ENCODE results near the gene EBP.

The EBP gene

GRCh38 chrX:48521353-48522243 is at the start of gene EBP:
Gene EBP, plus strand, starts transcription at chrX:48521808. Its CDS starts 1,964 bp downstream, at chrX:48523772.
- DNase-seq (ENCODE audit: low read depth in 2 of 2), result peak; percentile 87 to 90

DNA sequence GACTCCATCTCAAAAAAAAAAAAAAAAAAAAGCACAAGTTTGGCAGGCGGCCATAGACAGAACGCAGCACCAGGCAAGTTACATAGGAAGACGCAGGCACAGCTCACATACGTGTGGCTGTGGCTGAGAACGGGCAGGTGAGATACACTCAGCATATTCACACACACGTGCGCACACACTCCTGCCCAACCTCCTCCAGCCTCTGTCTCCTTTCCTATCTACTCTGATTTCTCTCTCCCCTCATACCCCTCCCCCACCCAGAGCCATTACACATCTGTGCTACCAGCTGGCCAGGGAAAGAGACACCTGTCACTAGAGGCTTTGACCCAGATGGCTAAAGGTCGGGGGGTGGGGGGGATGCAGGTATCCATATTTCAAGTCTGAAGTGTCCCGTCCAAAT is 49.4 kb upstream of the EBP start:
- no peak for DNase-seq (ENCODE audit: low read depth in 2 of 2)

GRCh38 chrX:48472851-48473703 is 48.5 kb upstream of the EBP start:
- no peak for DNase-seq (ENCODE audit: low read depth in 2 of 2)

DNA sequence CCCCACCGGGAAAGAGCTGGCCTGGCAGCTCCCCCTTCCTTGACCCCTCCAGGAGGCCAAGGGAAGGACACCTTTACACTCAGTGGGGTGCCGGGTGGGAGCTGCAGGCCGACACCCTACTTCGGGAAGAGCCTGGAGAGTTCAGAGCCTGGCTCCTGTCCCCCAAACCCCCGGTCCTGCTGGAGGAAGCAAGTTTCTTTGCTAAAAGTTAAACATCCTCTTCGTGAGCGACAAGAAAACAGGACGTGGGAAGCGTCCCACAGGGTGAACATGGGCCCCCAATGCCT is 48.0 kb upstream of the EBP start:
- no peak for DNase-seq (ENCODE audit: low read depth in 2 of 2)

- no peak for DNase-seq (ENCODE audit: low read depth in 2 of 2)
Observed at GRCh38 chrX:48474127-48474526, 47.5 kb upstream of the EBP start.

- DNase-seq (ENCODE audit: low read depth in 2 of 2), result no peak
Observed at GRCh38 chrX:48474581-48474980, 47.0 kb upstream of the EBP start.

DNA sequence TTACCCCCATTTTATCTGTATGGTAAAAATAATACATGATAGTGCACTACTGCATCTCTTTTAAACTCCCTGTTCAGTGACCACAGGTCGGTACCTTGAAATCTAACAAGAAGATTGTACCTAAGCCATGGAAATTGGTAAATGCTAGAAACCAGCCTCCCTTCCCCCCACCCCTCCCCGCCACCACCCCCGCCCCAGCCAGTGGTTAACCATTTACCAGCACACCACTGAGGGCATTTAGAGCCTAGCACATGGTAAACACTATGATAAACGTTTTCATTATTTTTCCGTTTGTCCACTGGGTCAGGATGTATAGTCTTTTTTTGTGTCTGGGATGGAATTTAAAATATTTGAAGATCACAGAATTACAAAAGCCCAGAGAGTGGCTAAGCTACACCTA is 46.3 kb upstream of the EBP start:
- no peak for DNase-seq (ENCODE audit: low read depth in 2 of 2)

DNA sequence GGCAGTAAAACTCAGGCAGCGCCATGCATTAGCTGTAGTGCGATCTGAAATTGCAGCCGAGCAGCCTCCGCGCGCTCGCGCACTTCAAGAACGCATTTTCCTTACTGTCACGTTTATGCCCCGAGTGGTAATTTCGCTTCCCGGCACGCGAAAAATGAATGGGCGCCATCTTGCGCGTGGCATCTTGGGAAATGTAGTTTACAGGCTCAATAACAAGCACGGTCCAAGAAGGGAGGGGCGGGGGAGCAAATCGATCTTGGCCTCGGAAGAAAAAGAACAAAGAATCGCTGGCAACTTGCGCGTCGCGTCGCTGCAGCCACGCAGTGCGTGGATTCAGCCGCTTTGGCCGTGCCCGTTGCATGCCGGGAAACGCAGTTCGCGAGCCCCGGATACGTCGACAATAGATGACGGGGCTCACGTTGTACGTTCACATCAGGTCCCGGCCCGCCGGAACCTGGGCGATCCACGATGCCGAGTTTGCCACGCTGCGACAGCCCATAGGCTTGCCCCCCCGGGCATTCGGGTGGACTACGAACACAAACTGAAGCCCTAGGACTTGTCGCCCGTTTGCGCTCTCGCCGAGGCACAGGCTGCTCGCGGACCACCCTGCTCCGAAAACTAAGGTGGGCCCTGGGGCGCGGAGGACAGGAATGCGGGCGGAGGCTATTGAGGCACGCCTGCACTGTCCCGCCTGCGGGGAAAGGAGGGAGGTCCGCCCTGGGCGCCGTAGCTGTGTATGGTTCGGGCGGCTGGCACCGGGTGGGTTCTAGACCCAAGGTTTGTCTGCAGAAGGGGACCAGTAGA is 45.6 kb upstream of the EBP start, which contains the start of gene FTSJ1:
Gene FTSJ1 (plus strand): TSS at position 426 of the 804 bp plus-strand sequence. CDS start 1,849 bp downstream, outside the sequence.
- peak; percentile 65 to 69 for DNase-seq (ENCODE audit: low read depth in 2 of 2)

DNA sequence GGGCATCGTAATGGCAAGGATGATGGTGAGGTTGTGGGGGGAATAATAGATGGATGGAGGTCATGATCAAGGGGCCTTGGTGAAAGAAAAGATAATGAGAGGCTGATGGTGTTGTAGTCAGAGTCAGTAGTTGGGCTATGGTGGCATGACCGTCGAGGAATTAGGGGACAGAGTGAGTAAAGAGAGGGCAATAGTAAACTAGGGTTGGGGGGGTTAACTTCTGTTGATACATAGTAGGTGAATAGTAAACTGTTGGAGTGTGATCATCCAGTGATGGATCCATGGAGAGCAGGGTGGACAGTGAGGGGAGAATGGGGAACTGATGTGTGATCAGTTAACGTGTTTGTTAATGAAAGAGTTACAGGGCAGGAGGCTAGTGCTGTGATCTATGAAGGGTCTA is 44.7 kb upstream of the EBP start:
- DNase-seq (ENCODE audit: low read depth in 2 of 2), result no peak

- no peak for DNase-seq (ENCODE audit: low read depth in 2 of 2)
Observed at GRCh38 chrX:48477960-48478755, 43.5 kb upstream of the EBP start.

GRCh38 chrX:48478806-48479205 is 42.8 kb upstream of the EBP start:
- DNase-seq (ENCODE audit: low read depth in 2 of 2), result no peak

DNA sequence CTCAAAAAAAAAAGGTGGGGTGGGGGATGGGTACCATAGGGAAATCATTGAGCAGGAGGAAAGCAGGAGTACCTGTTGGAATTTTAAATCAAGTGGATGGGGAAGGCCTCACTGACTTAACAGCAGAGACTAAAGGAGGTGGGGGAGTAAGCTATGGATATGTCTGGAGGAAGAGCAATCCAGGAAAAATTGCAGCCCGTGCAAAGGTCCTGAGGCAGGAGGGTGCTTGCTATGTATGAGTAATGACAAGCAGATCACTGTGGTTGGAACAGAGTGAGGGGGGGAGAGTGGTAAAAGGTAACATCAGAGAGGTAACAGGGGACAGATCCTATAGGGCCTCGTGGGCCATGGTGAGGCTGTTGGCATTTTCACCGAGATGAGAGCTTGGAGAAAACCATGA is 41.5 kb upstream of the EBP start:
- DNase-seq (ENCODE audit: low read depth in 2 of 2), result no peak

DNA sequence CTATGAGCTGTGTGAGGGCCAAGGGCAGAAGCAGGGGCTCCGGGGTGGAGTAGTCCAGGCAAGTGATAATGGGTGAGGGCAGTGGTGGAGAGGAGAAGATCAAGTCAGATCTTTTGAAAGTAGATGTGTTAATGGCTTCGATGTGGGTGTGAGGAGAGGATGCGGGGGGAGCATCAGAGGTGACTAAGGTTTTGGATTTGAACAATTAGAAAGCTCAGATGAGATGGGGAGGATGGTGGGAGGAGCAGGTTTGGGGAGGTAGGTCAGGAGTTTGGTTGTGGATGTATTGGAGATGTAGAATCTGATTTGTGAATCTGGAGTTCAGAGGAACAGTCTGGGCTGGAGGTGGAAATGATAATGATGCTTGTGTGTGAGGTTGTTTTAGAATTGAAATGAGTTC is 41.0 kb upstream of the EBP start:
- no peak for DNase-seq (ENCODE audit: low read depth in 2 of 2)

- no peak for DNase-seq (ENCODE audit: low read depth in 2 of 2)
Observed at GRCh38 chrX:48482526-48482925, 39.1 kb upstream of the EBP start.

- DNase-seq (ENCODE audit: low read depth in 2 of 2), result no peak
Observed at GRCh38 chrX:48487362-48487798, 34.2 kb upstream of the EBP start.

DNA sequence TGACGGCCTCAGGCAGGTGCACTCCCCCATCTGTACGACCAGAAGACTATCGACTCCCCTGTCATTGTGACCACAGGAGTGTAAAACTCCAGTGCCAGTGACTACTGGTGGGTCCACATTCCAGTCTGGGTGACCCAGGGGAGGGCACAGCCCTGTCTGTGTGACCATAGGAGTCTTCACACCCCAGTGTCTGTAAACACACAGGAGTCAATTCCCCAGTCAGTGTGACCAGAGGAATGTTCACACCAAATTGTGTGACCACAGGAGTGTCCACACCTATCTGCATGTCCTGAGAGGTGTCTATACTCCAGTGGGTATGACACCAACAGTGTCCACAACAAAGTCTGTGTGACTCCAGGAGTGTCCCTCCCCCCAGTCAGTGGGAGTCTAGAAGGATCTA is 33.6 kb upstream of the EBP start:
- DNase-seq (ENCODE audit: low read depth in 2 of 2), result no peak

DNA sequence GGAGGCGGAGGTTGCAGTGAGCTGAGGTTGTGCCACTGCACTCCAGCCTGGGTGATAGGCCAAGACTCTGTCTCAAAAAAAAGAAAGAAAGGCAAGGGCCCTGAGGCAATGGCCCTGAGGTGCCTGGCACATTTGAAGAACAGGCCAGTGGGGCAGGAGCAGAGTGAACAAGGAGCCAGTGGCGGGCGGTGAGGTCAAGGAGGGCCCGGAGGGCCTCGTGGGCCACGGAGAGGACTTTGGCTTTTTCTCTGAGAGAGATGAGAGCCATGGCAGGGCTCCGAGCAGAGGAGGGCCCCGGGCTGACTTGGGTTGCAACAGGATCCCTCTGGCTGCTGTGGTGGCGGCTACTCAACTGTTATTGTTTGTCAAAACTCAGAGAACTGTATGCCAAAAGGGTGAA is 32.3 kb upstream of the EBP start:
- DNase-seq (ENCODE audit: low read depth in 2 of 2), result no peak

GRCh38 chrX:48489892-48490291 is 31.7 kb upstream of the EBP start:
- DNase-seq (ENCODE audit: low read depth in 2 of 2), result no peak

DNA sequence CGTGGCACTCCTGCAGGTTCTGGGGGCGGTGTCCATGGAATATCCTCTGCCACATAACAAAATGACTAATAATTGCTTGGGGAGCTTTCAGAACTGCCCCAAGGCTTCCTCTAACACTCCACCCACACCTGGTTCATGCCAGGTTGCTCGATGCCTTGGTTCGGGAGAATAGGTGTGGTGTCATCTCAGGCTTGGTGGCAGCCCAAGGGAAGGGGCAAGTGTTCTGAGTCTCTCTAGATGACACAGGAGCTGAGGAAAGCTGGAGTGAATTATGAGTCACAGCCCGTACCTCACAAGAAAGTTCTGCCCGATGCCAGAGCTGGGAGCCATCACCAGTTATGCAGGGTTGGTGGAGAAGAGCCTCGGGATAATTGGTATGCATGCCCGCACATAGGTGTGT is 30.9 kb upstream of the EBP start:
- no peak for DNase-seq (ENCODE audit: low read depth in 2 of 2)

DNA sequence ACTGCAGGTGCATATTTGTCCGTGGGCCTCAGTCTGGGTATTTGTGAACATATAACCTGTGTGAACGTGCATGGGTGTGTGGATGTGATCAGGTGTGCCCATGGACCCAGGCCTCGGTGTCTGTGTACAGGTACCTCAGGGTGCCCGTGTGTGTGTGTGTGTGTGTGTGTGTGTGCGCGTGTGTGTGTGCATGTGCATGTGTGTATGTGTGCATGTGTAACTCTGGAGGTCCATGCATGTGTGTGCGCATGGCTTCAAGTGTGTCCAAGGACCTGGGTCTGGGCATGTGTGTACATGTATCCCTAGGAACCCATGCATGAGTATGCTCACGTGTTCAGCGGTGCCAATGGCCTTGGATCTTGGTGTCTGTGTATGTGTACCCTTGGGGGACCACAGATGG is 29.8 kb upstream of the EBP start:
- no peak for DNase-seq (ENCODE audit: low read depth in 2 of 2)

DNA sequence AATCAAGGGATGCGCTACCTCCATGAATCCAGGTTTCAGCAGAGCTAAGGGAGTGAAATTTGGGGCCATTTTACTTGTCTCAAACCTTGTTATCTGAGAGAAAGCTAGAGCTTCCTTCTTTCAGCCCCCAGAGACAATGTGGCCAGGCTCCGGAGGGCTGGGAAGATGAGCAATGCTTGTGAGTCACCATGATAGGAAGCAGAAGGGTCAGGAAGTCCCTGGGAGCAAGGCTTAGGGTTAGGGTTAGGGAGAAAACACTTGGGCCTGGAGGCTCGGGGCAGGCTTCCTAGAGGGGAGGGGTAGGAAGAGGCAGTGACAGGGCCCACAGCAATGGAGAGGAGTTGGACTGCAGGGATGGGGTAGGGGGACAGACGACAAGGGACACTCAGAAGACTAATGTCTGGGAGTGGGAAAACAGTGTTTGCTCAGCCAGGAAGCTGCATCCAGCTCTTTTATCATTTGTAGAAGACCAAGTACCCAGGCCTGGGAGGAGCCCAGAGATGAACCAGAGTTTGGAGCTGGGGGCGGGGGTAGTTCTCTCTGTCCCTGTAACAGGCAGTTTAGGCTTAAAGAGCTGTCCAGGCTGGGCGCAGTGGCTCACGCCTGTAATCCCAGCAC is 29.2 kb upstream of the EBP start:
- DNase-seq (ENCODE audit: low read depth in 2 of 2), result no peak
